HepG2 (cell line): Measurements from ENCODE around the gene SLX9. TPM values are rescaled to one million over a fixed set of nuclear protein-coding genes. Genes with fewer than 3 reads are reported as not detected.
"Not testable (repeated sequence)": the region's sequence is repeated elsewhere in the genome, so short reads cannot be mapped to it uniquely, and the experiment has no call there.

Experiments used
- ATAC-seq: fragments of 200-7000 bp; cut with Tn5 transposase; 3 replicates; pipeline ENCODE4 v1.9.1; 2020; ENCODE audit warnings: mild to moderate bottlenecking, moderate library complexity
- BruUV-seq: library from RNA; stranded (reverse); fragments of 400-500 nt; replicated peaks from 2 replicates; lab custom pipeline; 2021; lab: Mats Ljungman, UMichigan
- CTCF ChIA-PET: fragments of 300-600 bp; formaldehyde crosslinking; extraction: SDS; loops from one replicate; lab custom pipeline; 2021; ENCODE audit warnings: low total read pairs, inconsistent platforms, low intra/inter-chr PET ratio; lab: Yijun Ruan, JAX
- POLR2A ChIA-PET: fragments of 350-600 bp; sonication (Branson Sonifier 250); formaldehyde crosslinking; loops from one replicate; lab custom pipeline; 2020; ENCODE audit warnings: antibody characterized with exemption, inconsistent platforms; lab: Yijun Ruan, JAX
- DNase-seq: peaks from one replicate; pipeline ENCODE4 v3.0.0-alpha.2; 2015; ENCODE audit warnings: low spot score
- FAIRE-seq: peaks from 3 replicates; lab custom pipeline; 2011; peaks lifted over from hg19 to GRCh38; lab: Jason Lieb, UNC
- H2AFZ ChIP-seq: one replicate; pipeline ENCODE4 v1.6.1; 2011; ENCODE audit warnings: low read length, inconsistent platforms
- H3K27ac ChIP-seq: fragments of 300-600 bp; 3 replicates; pipeline ENCODE4 v1.8.0; 2011; ENCODE audit warnings: mixed run types, mild to moderate bottlenecking, mixed read lengths, low read length, inconsistent platforms; ENCODE audit not compliant: insufficient read depth; ENCODE audit errors: extremely low read length
- H3K27me3 ChIP-seq, 2 experiments: fragments of 200-600 bp in 1 of 2; 2 replicates in 1 of 2; 3 replicates in 1 of 2; pipeline versions ENCODE4 v1.6.0 to v1.8.0; 2011; ENCODE audit warnings: low read length in 2 of 2, mild to moderate bottlenecking in 2 of 2, moderate library complexity in 2 of 2, inconsistent platforms in 1 of 2; ENCODE audit not compliant: insufficient read depth in 2 of 2, control insufficient read depth in 1 of 2
- H3K36me3 ChIP-seq, 2 experiments: fragments of 200-600 bp in 1 of 2; replicated peaks in 1 of 2; 2 replicates in 1 of 2; 3 replicates in 1 of 2; pipeline versions ENCODE4 v1.5.1 to v1.8.0; 2011; ENCODE audit warnings: low read length in 2 of 2, inconsistent platforms in 1 of 2; ENCODE audit not compliant: insufficient read depth in 2 of 2, control insufficient read depth in 1 of 2
- H3K4me1 ChIP-seq: 2 replicates; pipeline ENCODE4 v1.5.1; 2012; ENCODE audit warnings: low read length, inconsistent platforms; ENCODE audit not compliant: insufficient read depth
- H3K4me2 ChIP-seq: 2 replicates; pipeline ENCODE4 v1.6.0; 2011; ENCODE audit warnings: low read depth, low read length, inconsistent platforms
- H3K4me3 ChIP-seq, 3 experiments: fragments of 200-600 bp in 1 of 3; sonication (generic), shearing (Covaris generic) in 1 of 3; replicated peaks in 1 of 3; 2 replicates each; pipeline ENCODE4 v1.5.1; 2011 to 2016; ENCODE audit warnings: low read length in 3 of 3, inconsistent platforms in 2 of 3, low read depth in 2 of 3, mild to moderate bottlenecking in 2 of 3, control low read depth in 1 of 3, mixed read lengths in 1 of 3; ENCODE audit not compliant: insufficient read depth in 1 of 3
- H3K79me2 ChIP-seq: one replicate; pipeline ENCODE4 v1.6.1; 2011; ENCODE audit warnings: low read length, inconsistent platforms; ENCODE audit not compliant: insufficient read depth
- H3K9ac ChIP-seq: 2 replicates; pipeline ENCODE4 v1.6.0; 2011; ENCODE audit warnings: mild to moderate bottlenecking, low read depth, low read length, inconsistent platforms; ENCODE audit not compliant: insufficient read depth
- H3K9me3 ChIP-seq: 2 replicates; pipeline ENCODE4 v1.5.1; 2012; ENCODE audit warnings: mild to moderate bottlenecking, low read length
- H4K20me1 ChIP-seq: 2 replicates; pipeline ENCODE4 v1.6.0; 2011; ENCODE audit warnings: inconsistent platforms, mild to moderate bottlenecking, low read length, moderate library complexity; ENCODE audit not compliant: insufficient read depth
- ARID4A ChIP-seq: sonication (generic); formaldehyde crosslinking; IDR thresholded peaks from 2 replicates; pipeline ENCODE4 v1.5.0; 2020; ENCODE audit warnings: mild to moderate bottlenecking, missing genetic modification reagents, borderline replicate concordance
- HNRNPL ChIP-seq: fragments of 200-400 bp; formaldehyde crosslinking; IDR thresholded peaks from 2 replicates; pipeline ENCODE4 v1.6.1; 2017; ENCODE audit warnings: mild to moderate bottlenecking, low read depth, low read length
- KMT2B ChIP-seq: IDR thresholded peaks from 2 replicates; pipeline ENCODE4 v1.6.1; 2016; ENCODE audit warnings: missing genetic modification reagents, missing compliant biosample characterization
- SAP130 ChIP-seq: IDR thresholded peaks from 2 replicates; pipeline ENCODE4 v1.6.1; 2016; ENCODE audit warnings: low read depth
- SP5 ChIP-seq: IDR thresholded peaks from 2 replicates; pipeline ENCODE4 v1.6.1; 2016; ENCODE audit warnings: low read depth, borderline replicate concordance
- STAG1 ChIP-seq: sonication (generic); formaldehyde crosslinking; IDR thresholded peaks from 2 replicates; pipeline ENCODE4 v1.4.0; 2020; ENCODE audit warnings: missing genetic modification reagents
- WGBS: methylation state at CpG from one replicate; pipeline ENCODE4 v1.1.6; 2017; ENCODE audit warnings: low lambda C conversion rate; 5-methylcytosine and 5-hydroxymethylcytosine counted together
- in situ Hi-C: cut with HindIII; loops from 2 replicates; pipeline ENCODE4 v1.10.0; 2017; ENCODE audit warnings: low pct_unique_long_range_greater_than_20kb; ENCODE audit not compliant: extremely low pct_ligation_motif_present
- intact Hi-C: fragments of 100-400 bp; cut with micrococcal nuclease; formaldehyde crosslinking; loops from one replicate; pipeline ENCODE4 v1.10.0; 2022; ENCODE audit not compliant: unreplicated experiment
- polyA plus RNA-seq, 8 experiments: library from polyadenylated mRNA; depleted of rRNA in 3 of 8; stranded (reverse) in 7 of 8; unstranded in 1 of 8; fragments of >200 nt; fragmentation: Illumina TruSeq in 4 of 8; extraction: Trizol in 4 of 8; gene quantifications; 2 replicates each; pipeline versions ENCODE4 v1.2.1 to v1.2.3, GENCODE V29; 2011 to 2016; ENCODE audit warnings: low read depth in 4 of 8, missing spikeins in 1 of 8, mixed read lengths in 1 of 8; ENCODE audit not compliant: insufficient read depth in 1 of 8
- total RNA-seq, 5 experiments: library from RNA; depleted of rRNA; stranded (reverse); fragments of >200 nt; fragmentation: Illumina TruSeq; extraction: Trizol; gene quantifications; 2 replicates each; pipeline ENCODE4 v1.2.3, GENCODE V29; 2016; ENCODE audit warnings: low read depth in 1 of 5

The SLX9 gene
- total and polyA plus RNA-seq, 2 of the 13 experiments (the other 11 are each of a cell fraction or from before 2014, with no cell fraction given) = 21.0 to 47.1 TPM

GRCh38 chr21:44927587-44928461, 12.0 kb upstream of the SLX9 start (continued):
- TF ChIP-seq ARID4A = no peak
- TF ChIP-seq SP5 (CRISPR knock-in tag) = peak; percentile 52; the same call in 1 of the 2 replicates
- peak; percentile 40 for TF ChIP-seq SAP130 (CRISPR knock-in tag)
- TF ChIP-seq KMT2B (CRISPR knock-in tag) = no peak
- TF ChIP-seq STAG1 (CRISPR knock-in tag) = 0 out of 2 replicates have a peak, but pooled peaks have one; percentile 3

- H3K27ac ChIP-seq, CTCF ChIA-PET, FAIRE-seq, H3K9ac ChIP-seq, H3K36me3 ChIP-seq, H4K20me1 ChIP-seq, ATAC-seq, H3K9me3 ChIP-seq, in situ Hi-C loops, H3K27me3 ChIP-seq, DNase-seq, BruUV-seq, H3K79me2 ChIP-seq, intact Hi-C loops, H2AFZ ChIP-seq: not testable (repeated sequence)
- H3K4me2 ChIP-seq = peak overlapping the region; percentile 85
- WGBS = 50% methylated on average over 9 of the region's 16 CpGs
- TF ChIP-seq HNRNPL = 0 out of 2 replicates have a peak, but pooled peaks have one; percentile 20
- POLR2A ChIA-PET = interaction anchor here (0.8 to 4.7 kb wide), 3 partner anchors 9 to 127 kb away, joined by 3 to 37 read pairs (median 3); partner anchors contain the start of gene UBE2G2
- peaks cover 76% of the 10 kb centered on the region for H3K4me1 ChIP-seq
- peak overlapping the region in 2 of 3 experiments; percentile 24 to 66; a peak in 4 of 6 replicates for H3K4me3 ChIP-seq
Observed at GRCh38 chr21:44928500-44929241, 11.2 kb upstream of the SLX9 start.
